Skin epidermis (tissue), 12 donors: ENCODE measurements around the gene S100A14.

Experiments
- H3K27ac ChIP-seq, 21 experiments: fragments of 200-600 bp; sonication (generic) in 11 of 21; one replicate each; pipeline ENCODE4 v1.5.0; 2020; ENCODE audit warnings: mild to moderate bottlenecking in 3 of 21, inconsistent platforms in 2 of 21, moderate library complexity in 2 of 21
- H3K4me3 ChIP-seq, 7 experiments: fragments of 200-600 bp; sonication (generic) in 2 of 7; one replicate each; pipeline ENCODE4 v1.5.0; 2020; ENCODE audit warnings: inconsistent platforms in 2 of 7, mild to moderate bottlenecking in 2 of 7, moderate library complexity in 1 of 7

Gene S100A14

DNA sequence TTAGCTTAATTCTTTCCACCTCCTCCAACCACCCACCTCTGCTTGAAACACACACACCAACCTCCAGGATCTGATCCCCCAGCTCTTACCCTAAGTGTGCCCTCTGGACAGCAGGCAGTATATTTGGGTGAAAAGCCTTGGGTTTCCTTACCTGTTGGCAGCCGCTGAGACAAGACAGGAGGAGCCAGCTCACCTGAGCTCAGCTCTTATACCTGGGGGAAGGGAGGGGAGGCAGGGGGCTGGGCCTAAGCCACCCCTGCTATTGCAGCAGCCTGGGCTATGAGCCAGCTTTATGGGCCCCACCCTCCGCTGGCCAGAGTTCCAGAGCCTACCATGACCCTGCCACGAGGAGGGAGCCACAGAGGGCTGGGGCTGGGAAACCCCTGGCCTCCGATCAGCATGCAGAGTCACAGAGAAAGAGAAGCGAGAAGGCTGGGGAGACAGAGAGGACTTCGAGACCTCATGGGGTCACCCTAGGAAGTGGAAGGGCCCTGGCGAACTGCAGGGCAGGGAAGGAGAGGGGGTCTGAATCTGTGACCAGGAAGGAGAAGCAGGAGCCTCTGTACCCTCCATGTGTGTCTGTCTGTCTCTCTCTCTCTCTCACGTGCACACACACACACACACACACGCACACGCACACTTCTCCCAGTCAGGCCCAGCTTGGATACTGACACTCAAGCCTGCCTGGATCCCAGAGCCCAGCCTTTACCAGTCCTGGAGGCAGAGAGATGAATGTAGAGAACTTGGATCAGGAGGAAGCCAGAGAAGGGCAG lies at the start of gene S100A14:
S100A14 (minus strand) TSS at position 182 of the 773 bp plus-strand sequence. CDS start 467 bp downstream, outside the sequence.
- Histone ChIP-seq H3K27ac (peak within 1 kb of the TSS; percentile 56 to 97 (median 83)), H3K4me3 (peak within 1 kb of the TSS; percentile 20 to 53 (median 36))

DNA sequence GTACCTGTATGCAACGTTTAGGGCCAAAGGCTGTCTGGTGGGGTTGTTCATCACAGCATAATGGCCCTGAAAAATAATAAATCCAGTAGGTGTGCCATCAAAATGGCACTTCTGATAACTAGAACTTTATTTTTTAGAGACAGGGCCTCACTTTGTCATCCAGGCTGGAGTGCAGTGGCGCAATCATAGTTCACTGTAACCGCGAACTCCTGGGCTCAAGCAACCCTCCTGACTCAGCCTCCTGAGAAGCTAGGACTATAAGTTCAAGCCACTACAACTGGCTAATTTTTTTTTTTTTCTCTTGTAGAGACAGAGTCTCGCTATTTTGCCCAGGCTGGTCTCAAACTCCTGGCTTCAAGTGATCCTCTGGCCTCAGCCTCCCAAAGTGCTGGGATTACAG lies 47.1 kb upstream of the S100A14 start:
- H3K27ac ChIP-seq, result no peak overlapping the region
- no peak overlapping the region for H3K4me3 ChIP-seq

DNA sequence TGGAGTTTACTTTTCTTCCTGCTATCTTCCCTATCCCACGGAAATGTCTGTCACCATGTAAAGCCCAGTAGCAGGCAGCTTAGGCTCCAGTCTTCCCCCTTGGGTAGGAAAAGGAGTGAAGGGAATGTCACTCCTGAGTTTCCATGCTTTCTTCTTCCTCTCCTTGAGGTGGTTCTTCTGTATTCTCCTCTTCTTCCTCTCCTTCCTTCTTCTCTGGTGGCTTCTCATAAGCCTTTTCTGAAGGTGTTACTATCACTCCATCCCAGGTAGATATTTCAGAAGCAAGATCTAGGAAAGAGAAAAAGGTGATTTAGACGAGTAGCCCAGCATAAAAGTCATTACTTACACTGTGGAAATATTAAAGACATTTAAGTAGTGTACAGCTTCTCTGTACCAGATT lies 46.1 kb upstream of the S100A14 start:
- no peak overlapping the region for H3K27ac ChIP-seq
- H3K4me3 ChIP-seq, result no peak overlapping the region

DNA sequence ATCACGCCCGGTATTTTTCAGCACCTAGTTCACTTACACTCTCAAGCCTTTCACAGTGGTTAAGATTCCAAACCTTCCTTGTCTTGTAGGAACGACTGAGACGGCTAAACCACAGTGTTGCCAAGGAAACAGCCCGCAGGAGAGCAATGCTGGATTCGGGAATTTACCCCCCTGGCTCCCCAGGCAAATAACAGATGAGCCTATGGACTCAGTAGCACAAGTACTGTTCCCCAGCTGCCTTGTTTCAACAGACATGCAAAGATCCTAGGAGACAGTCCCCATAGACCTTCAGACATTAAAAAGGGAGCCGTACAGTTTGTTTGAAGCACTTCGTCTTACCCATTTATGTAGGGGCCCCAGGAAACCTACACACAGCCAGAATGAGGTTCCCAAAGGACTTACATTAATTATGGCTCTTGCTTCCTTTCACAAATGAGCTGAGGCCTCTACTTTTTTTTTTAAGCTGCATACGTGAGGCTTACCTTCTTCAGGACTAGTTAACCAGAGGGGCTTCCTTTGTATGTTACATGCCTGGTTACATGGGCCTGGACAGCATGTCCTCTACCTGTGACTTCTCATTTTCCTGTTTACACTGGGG lies 45.1 kb upstream of the S100A14 start:
- H3K4me3 ChIP-seq, result no peak overlapping the region
- no peak overlapping the region for H3K27ac ChIP-seq

DNA sequence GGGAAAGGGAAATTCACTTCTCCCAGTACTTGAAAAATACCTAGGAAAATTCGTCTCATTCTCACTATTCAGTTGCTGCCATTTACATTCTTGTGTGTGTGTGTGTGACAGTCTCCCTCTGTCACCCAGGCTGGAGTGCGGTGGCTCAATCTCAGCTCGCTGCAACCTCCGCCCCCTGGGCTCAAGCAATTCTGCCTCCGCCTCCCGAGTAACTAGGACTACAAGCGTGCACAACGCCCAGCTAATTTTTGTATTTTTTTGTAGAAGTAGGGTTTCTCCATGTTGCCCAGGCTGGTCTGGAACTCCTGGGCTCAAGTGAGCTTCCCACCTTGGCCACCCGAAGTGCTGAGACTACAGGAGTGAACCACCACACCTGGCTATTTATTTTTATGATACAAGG lies 43.5 kb upstream of the S100A14 start:
- Histone ChIP-seq H3K4me3 (peak overlapping the region; percentile 52 to 91 (median 70)), H3K27ac (peak overlapping the region in 14 of 21 experiments; percentile 88 to 98 (median 91))

DNA sequence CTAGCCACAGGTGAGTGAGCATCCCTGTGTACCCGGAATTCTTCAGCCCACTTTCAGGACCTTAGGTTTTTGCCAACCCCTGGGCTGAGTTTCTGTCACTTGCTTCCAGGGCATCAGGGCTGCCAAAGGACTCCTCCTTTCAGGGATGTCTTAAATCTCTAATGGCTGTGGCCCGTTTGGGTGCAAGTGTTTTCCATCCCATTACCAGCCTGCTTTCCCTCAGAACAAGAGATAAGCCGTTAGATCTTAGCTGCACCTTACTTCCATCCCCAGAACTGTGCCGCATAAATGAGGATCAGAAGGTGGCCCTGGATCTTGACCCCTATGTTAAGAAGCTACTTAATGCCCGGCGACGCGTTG lies 43.0 kb upstream of the S100A14 start:
- H3K27ac ChIP-seq, result peak overlapping the region in 20 of 21 experiments; percentile 83 to 98 (median 92)

DNA sequence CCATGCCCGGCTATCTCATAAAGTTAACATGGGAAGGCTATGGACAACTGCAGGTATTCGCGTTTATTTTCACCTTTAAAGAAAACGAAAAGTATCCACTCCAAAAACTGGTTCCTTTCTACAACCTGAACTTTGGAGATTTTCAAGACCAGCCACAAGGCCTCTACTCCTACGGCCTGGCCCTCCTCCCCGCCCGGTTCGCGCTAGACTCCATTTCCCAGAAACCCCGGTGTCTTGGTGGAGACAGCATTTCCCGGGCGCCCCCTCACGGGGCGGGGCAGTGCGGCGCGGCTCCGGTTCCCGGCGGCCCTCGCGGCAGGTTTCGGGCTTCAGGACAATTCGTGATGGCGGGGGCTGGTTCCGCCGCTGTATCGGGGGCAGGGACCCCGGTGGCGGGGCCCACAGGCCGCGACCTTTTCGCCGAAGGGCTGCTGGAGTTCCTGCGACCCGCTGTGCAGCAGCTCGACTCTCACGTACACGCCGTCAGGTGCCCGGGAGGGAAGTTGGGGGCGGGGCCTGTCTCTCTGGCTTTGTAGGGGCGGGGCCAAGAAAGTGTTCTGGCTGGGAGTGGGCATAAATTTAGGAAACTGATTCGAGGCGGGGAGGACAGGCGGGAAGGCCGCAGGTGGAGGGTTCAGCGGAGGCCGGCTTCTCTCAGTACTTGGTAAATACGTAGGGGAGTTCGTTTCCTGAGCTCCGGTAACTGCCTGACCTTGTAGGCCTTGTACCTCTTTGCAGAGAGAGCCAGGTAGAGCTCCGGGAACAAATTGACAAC lies 42.5 kb upstream of the S100A14 start, which contains the start of gene SNAPIN:
SNAPIN (plus strand) TSS at position 304 of the 775 bp plus-strand sequence; CDS start at position 345, 41 bp downstream.
- Histone ChIP-seq H3K27ac (peak within 1 kb of the TSS in 20 of 21 experiments; percentile 83 to 98 (median 92)), H3K4me3 (peak within 1 kb of the TSS; percentile 52 to 91 (median 70))

More for the DNA sequence above, 43.0 kb upstream of the S100A14 start:
- peak overlapping the region; percentile 52 to 91 (median 70) for H3K4me3 ChIP-seq

DNA sequence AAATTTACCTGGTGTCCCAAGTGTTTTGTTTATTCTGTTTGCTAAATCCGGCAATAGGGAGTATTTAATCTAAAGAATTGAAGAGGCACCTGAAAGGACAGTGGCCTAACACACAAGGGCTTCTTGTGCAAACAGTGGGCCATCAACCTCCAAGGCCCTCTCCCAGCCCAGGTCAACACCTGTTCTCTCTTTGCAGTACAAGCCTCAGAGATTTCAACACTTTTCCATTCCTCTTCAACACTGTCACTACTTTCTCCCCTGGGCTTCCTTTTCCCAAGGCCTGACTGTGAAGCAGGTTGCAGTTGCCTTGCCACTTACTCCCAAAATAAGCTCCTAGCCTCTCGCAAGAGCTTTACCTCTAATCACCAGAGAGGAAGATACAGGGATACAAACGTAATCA lies 39.2 kb upstream of the S100A14 start:
- Histone ChIP-seq H3K4me3 (no peak overlapping the region), H3K27ac (no peak overlapping the region)

DNA sequence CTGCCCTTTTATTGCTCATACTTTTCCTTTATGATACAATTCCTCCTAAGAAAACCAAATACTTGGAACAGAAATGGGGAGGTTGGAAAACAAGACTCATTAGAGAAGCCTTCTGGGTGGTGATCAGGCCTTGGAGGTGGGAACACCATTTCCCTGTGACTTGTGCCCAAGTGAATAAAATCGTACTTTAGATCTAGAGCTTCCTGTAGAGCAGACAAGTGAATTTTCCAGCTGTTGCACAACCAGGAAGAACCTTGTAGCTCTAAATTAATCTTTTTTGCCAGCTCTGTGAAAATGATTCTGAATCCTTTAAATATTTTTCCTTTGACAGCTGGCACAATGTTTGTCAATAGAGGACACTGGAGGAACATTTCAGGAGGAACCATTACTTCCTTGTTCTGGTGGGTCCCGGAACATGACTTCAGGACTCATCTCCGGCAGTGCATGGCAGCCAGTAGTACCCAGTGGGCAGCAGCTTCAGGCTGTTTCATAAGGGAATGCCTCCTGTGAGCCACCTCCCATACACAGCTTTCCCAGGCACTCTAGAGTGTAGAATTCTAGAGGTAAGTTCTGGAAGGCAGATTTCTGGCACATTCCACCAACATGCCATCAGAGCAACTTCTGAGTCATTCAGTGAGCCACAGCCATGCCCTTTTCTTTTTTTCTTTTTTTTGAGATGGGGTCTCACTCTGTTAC lies 36.8 kb upstream of the S100A14 start:
- Histone ChIP-seq H3K4me3 (no peak overlapping the region), H3K27ac (peak overlapping the region in 10 of 21 experiments; percentile 9 to 70 (median 39))

DNA sequence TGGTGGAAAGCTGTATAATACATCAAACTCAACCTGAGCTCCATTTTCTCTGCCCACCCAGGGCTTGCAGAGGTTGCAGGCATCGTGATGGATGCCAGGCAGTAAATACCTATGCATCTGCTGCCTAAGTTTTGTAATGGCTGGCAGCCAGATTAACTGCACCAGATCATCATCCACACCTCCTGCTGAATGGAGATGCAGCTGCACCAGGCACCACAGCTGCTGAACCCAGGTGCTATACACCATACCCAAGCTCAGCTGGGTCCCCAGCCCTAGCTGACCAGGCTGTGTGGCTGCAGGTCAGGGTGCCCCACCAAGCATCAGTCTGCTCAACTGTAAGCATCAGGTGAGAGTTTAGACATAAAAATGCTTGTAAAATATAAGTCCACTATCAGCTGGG lies 35.6 kb upstream of the S100A14 start:
- H3K4me3 ChIP-seq, result no peak overlapping the region
- no peak overlapping the region for H3K27ac ChIP-seq

DNA sequence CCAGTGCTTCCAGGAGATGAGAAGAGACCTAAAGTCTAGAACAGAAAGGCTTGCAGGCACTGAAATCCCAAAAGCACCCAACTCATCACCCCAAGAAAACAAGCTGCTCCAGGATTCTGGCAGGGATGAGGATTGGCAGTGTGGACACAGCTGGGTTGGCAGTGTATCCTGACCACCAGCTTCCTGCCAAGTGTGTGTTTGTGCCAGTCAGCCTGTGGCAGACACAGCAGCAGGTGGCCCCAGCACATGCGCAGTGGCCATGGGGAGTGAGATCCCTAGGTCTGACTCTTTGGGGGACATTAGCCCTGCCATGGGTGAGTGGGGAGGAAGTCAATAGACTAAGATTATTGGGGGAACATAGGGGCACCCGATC lies 33.7 kb upstream of the S100A14 start:
- Histone ChIP-seq H3K27ac (peak overlapping the region in 1 of 21 experiments; percentile 55), H3K4me3 (no peak overlapping the region)

DNA sequence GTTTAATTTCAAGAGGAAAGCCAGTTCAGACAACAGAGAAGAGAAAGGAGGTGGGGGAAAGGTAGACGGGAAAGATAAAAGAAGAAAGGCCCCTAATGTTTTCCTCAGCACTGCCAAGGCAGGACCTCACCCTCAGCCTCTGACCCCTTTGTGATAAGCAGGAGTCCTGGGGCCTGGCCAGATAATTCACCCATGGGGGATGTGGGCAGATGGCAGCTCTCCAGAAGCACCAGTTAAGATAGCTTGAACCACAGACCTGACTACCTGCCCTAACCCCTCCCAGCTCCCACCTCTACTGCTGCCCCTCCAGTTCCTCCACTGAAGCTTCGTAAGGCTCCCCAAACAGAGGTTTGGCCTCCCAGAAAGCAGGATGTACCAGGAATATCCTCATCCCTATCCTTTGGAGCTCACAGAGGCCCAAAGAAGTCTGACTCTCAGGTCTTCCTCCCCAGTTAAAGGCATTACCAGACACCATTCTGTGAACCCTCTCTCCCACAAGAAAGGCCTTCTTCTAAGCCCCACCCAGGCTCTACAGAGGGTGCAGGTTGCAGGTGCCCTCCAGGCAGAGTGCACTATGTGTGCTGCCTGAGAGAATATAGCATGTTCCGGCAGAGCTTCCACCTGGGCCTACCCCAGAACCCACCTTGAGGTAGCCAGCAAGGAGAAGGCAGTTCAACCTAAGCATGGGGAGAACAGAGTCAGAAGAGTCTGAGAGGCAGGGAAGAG lies 33.2 kb upstream of the S100A14 start:
- Histone ChIP-seq H3K4me3 (no peak overlapping the region), H3K27ac (peak overlapping the region in 2 of 21 experiments; percentile 28 to 55)

DNA sequence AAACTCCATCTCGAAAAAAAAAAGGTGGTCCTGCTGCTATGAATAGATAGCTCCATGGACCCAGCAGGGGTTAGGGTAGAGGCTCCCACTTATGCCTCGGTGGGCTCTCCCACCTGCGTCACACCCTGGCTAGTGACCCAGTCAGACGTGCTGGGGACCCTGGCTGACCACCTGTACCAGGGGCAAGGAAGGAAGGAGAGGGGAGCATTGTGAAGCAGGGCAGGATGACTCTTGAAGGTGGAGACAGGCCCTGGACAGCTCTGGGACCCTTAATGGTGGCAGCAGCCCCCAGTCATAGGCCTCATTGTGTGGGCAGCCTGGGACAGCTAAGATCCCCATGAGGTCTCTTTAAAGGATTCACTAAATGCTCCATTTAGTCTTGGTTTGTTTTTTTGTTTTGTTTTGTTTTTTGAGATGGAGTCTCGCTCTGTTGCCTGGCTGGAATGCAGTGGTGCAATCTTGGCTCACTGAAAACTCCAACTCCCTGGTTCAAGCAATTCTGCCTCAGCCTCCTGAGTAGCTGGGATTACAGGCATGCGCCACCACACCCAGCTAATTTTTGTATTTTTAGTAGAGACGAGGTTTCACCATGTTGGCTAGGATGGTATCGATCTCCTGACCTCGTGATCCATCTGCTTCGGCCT lies 32.0 kb upstream of the S100A14 start:
- no peak overlapping the region for H3K4me3 ChIP-seq
- peak overlapping the region in 1 of 21 experiments; percentile 72 for H3K27ac ChIP-seq

DNA sequence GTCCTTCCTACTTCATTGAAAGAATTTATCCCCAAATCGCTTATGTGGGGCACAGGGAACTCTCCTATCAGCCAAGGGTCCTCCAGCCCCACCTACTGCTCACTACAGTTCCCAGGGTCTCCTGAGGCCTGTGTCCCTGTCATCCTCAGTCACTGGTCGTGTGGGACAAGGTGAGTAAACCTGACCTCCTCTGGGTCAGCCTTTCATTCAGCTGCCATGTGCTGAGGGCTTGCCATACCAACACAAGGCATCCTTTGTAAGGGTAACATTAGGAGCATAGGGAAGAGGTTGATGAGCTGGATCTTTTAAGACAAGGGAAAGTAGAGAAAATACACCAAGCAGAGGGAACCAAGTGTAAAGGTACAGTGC lies 31.2 kb upstream of the S100A14 start:
- peak overlapping the region in 7 of 21 experiments; percentile 3 to 72 (median 18) for H3K27ac ChIP-seq

DNA sequence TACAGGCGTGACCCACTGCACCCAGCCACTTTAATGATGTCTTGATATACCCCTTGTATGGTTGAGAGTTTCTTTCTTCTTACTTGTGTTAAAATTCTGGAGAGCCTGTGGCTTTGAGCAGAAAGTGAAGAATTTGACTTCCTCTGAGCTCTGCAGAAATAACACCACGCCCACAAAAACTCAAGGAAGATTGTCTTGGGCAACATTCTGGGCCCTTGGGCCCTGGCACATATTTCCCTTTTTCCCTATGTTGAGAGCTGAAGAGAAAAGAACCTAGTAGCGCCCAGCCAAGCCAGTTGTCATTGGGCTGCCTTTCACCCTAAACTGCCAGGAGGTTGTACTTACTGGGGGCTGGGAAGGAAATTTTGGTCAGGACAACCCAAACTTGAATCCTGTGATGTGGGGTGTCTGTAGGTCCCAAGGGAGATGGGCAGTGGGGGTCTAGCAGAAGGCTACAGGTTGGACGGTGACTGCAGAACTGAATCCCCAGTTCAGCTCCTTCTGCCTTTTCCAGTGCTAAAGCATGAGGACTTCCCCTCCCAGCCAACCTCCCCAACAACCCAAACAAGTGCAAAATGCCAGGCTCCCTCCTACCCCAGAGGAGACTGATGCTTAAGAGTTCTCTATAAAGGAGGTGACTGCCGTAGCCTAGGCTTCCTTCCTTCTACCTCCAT lies 30.7 kb upstream of the S100A14 start:
- H3K4me3 ChIP-seq, result no peak overlapping the region
- H3K27ac ChIP-seq, result peak overlapping the region in 7 of 21 experiments; percentile 3 to 72 (median 18)

More for the DNA sequence above, 31.2 kb upstream of the S100A14 start:
- H3K4me3 ChIP-seq, result no peak overlapping the region

DNA sequence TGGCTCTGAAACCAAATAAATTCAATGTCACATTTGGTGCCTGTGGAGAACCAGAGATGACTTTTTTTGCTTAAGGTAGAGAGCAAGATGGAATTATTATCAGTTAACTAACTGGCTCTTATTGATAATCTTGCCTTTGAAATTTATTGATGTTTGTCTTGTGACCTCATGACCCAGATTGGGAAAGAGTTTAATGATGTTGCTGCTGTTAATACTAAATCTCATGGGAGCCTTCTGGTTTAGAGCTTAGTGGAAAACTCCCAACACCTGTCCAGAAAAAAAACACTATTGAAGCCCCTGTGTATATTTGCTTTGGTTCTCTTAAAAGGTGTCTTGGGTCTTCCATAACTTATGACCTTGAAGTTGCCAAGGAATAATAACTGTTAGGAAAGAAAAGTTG lies 27.7 kb upstream of the S100A14 start:
- no peak overlapping the region for H3K27ac ChIP-seq
- no peak overlapping the region for H3K4me3 ChIP-seq

DNA sequence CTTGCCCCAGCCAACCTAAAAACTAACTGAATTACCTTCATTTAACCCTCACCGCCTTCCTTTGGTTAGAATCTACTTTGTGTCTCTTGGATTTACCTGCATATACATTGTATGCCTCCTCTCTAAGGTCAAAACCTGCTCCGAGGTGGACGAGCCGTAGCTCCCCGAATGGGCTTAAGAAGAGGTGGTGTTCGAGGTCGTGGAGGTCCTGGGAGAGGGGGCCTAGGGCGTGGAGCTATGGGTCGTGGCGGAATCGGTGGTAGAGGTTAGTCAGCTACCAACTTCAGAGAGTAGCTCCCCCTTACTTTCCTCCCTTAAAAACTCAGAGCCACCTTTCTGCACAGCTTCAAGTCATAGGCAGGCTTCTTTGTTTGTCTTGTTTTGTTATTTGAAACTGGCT lies 27.0 kb upstream of the S100A14 start:
- H3K4me3 ChIP-seq, result no peak overlapping the region
- no peak overlapping the region for H3K27ac ChIP-seq

DNA sequence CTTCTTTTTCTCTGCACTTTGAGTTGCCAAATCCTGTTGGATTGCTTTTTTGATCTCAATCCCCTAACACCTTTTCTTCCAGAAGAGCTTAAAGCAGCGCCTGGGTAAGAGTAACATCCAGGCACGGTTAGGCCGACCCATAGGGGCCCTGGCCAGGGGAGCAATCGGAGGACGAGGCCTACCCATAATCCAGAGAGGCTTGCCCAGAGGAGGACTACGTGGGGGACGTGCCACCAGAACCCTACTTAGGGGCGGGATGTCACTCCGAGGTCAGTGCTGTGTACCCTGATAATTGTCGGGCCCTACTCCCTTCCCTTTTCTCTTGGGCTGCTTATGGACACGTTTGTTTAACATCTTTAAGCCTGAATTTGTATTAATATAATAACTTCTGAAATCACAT lies 26.0 kb upstream of the S100A14 start:
- Histone ChIP-seq H3K27ac (no peak overlapping the region), H3K4me3 (no peak overlapping the region)
